Left colon (tissue), 2 donors: ENCODE data around the gene TBC1D5. TPM values are rescaled to one million over a fixed set of nuclear protein-coding genes. Genes with fewer than 3 reads are reported as not detected.
"Not testable (repeated sequence)": the region's sequence is repeated elsewhere in the genome, so short reads cannot be mapped to it uniquely, and the experiment has no call there.

Experiments used
- ATAC-seq: fragments of 200-7000 bp; cut with Tn5 transposase; one replicate; pipeline ENCODE4 v1.9.1; 2020; ENCODE audit warnings: mild to moderate bottlenecking, moderate library complexity
- DNase-seq, 2 donors: peaks; one replicate each; pipeline ENCODE4 v3.0.0-alpha.2; 2020
- intact Hi-C, 2 donors: fragments of 100-400 bp; cut with DNase I in 1 of 2; cut with micrococcal nuclease in 1 of 2; formaldehyde crosslinking; loops; one replicate each; pipeline versions ENCODE4 v1.11.2 to v1.14.0; 2022; cut with DNase I, micrococcal nuclease
- total RNA-seq, 2 donors: library from RNA; stranded (reverse); fragmentation: NEBNext Ultra II Directional; extraction: Animal tissue kit (Norgen Biotek cat#: 25700); gene quantifications; one replicate each; pipeline ENCODE4 v1.2.1, GENCODE V29; 2021
- donor health status: DM: no; HTN: no; CAD: no.
- donor health status: DM: yes; HTN: yes; CAD: no.

TBC1D5 gene
- total RNA-seq, 2 donors from 2014 or later = 32.4 to 34.7 TPM

DNA sequence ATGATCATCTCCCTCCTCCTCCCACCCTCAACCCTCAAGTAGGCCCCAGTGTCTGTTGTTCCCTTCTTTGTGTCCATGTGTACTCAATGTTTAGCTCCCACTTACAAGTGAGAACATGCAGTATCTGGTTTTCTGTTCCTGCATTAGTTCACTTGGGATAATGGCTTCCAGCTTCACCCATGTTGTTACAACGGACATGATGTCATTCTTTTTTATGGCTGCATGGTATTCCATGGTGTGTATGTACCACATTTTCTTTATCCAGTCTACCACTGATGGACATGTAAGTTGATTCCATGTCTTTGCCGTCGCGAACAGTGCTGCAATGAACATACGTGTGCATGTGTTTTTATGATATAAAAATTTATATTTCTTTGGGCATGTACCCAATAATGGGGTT lies 16.6 kb downstream of the TBC1D5 start:
- ATAC-seq, DNase-seq, intact Hi-C loops: not testable (repeated sequence)

DNA sequence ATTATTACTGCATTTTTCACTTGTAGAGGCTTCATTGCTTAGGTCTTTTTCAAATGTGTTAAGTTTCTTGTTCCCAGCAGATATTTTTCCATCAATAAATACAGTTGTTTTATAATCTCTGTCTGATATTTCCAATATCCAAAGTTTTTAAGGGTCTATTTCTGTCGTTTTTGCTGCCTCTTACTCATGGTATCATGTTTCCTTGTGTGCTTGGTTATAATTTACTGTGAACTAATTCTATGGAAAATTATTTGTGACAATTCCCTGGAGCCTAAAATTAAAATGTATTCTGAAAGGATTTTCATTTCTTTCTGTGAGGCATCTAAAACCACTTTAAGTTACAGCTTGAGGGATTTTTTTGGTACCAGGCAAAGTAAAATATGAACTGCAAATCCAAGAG lies 17.5 kb downstream of the TBC1D5 start:
- DNase-seq (no peak), ATAC-seq (no peak)
- intact Hi-C loops = no loop called here

DNA sequence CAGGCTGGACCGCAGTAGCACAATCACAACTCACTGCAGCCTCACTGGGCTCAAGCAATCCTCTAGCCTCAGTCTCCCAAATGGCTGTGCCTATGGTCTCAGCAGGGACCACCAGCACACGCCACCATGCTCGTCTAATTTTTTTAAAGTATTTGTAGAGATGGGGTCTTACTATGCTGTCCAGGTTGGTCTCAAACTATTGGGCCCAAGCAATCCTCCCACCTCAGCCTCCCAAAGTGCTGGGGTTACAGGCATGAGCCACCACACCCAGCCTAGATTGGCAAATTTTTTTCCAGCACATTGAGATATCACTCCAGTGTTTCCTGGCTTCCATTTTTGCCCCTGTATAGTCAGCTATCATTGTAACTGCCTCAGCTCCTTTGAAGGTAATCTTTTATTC lies 18.3 kb downstream of the TBC1D5 start:
- intact Hi-C loops = no loop called here
- no peak for DNase-seq
- ATAC-seq = no peak

DNA sequence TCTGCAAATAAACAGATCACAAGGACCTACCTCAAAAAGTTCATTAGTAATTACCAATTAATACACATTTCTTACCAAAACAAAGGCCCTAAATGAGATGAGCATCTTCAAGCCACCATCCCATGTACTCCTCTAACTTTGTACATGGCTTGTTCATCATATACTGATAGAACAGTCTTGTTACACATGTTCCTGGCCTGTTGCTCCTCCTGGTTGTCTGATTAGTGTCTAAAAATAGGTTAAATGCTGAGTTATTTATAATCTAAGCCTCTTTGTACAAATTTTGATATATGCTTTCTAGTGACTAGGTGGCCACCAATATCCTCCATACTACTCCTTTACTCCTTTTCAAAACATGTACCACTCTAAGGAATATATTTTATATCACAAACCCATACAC lies 25.0 kb downstream of the TBC1D5 start:
- intact Hi-C loops = no loop called here
- ATAC-seq (no peak), DNase-seq (no peak)

DNA sequence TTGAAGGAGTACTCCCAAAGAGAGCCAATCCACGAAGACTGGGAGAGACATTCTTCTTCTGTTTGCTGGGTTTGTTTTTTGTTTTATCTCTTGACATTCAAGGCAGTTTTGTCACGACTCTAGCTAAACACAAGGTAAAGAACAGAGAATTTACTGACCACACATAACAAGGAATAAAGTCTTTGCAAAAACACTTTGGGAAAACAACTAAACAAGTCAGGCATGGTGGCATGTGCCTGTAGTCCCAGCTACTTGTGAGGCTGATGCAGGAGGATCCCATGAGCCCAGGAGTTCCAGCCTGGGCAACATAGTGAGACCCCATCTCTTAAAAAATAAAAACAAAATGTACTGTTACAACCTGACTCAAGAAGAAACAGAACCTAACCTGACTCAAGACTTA lies 28.0 kb downstream of the TBC1D5 start:
- ATAC-seq (no peak), DNase-seq (no peak)
- intact Hi-C loops = no loop called here

DNA sequence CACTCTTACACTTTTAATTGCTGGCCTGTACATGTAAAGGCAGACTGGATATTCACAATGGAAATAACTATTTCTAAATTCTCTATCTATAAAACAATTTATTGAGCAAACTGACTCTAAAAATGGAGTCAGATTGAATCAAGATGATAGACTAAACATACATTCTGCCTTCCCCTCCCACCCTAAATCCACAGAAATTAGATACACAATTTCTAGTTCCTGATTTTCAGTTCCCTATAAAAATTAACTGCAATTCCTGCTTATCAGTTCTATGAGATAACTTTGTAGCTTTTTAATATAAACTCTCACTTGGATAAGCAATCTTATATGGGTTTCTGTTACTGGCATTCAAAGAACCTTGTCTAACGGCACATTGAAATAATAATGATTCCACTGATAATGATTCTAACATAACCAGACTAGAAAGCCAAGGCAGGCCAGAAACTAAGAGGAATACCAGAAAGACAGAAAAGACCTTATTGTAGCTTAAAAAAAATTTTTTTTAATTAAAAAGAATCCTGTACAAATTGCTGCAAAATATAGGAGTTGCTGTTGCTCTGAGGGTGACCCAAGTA lies 33.1 kb downstream of the TBC1D5 start:
- ATAC-seq = no peak
- no peak for DNase-seq
- intact Hi-C loops = no loop called here

DNA sequence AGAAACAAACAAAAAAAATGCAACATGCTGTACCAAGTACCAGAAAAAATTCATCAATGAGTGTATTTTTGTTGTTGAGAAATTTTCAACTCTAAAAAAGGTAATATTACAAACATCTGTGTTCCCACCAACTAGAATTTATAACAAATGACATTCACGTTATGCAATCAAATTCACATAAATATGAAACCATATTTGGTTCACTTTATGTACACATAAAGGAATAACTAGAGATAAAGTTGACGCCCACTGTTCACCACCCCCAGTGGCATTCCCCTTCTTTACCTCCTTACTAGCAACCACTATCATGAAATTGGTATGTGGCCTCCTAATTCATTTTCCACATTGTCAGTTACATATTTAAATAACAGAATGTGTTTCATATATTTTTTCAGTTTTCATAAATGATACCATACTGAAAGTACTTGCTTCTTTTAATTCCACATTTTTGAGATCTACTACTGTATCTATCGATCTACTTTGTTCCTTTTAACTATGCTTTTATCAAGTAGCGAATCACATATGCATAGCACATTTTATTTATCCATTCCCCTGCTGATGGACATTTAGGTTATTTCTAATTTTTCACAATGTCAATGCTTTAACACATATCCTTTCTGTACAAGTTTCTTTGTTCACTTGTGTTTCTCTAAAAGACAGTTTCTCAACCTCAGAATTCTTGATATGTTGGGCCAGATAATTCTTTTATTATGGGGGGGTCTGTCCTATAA lies 34.5 kb downstream of the TBC1D5 start:
- DNase-seq (no peak), ATAC-seq (no peak)
- intact Hi-C loops = no loop called here

DNA sequence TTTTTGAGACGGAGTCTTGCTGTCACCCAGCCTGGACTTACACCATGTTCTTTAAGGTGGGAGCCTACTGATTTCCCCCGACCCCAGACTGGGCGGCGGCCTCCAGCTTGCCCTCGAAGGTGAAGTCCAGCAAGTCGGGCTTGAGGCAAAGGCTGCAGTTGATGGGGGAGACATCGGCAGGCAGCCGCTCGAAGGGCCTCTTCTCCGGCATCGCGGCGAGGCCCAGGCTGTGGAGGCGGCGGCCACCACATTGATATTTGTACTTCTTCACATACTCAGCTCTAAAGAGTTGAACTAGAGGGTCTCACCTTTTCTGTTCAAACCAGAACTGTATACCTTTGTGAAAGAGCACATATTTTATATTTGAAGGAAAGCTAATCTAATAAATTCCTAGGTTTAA lies 36.4 kb downstream of the TBC1D5 start:
- ATAC-seq, DNase-seq, intact Hi-C loops: not testable (repeated sequence)

DNA sequence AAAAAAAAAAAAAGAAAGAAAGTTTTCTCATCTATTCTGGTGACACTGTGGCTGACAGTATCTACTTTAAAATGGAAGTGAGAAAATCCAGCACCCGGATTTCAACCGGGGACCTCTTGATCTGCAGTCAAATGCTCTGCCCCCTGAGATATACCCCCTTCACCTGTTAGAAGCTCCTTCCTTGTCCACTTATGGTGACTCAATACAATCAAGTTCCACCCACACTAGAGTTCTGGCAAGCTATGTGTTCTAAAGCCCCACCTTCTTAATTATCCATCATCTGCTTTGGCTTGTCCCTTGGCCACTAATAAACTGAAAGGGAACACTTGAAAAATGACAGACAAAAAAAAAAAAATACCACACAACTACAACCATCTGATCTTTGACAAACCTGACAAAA lies 42.6 kb downstream of the TBC1D5 start:
- intact Hi-C loops, DNase-seq: not testable (repeated sequence)
- ATAC-seq = peak; percentile 59

DNA sequence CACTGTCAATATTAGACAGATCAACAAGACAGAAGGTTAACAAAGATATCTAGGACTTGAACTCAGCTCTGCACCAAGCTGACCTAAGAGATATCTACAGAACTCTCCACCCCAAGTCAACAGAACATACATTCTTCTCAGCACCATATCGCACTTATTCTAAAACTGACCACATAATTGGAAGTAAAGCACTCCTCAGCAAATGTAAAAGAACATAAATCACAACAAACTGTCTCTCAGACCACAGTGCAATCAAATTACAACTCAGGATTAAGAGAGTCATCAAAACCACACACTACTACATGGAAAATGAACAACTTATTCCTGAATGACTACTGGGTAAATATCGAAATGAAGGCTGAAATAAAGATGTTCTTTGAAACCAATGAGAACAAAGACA lies 46.8 kb downstream of the TBC1D5 start:
- ATAC-seq, DNase-seq, intact Hi-C loops: not testable (repeated sequence)

DNA sequence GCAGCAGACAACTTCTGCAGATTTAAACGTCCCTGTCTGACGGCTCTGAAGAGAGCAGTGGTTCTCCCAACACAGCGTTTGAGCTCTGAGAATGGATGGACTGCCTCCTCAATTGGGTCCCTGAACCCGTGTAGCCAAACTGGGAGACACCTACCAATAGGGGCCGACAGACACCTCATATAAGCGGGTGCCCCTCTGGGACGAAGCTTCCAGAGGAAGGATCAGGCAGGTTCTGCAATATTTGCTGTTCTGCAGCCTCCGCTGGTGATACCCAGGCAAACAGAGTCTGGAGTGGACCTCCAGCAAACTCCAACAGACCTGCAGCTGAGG lies 48.8 kb downstream of the TBC1D5 start:
- ATAC-seq, intact Hi-C loops, DNase-seq: not testable (repeated sequence)

DNA sequence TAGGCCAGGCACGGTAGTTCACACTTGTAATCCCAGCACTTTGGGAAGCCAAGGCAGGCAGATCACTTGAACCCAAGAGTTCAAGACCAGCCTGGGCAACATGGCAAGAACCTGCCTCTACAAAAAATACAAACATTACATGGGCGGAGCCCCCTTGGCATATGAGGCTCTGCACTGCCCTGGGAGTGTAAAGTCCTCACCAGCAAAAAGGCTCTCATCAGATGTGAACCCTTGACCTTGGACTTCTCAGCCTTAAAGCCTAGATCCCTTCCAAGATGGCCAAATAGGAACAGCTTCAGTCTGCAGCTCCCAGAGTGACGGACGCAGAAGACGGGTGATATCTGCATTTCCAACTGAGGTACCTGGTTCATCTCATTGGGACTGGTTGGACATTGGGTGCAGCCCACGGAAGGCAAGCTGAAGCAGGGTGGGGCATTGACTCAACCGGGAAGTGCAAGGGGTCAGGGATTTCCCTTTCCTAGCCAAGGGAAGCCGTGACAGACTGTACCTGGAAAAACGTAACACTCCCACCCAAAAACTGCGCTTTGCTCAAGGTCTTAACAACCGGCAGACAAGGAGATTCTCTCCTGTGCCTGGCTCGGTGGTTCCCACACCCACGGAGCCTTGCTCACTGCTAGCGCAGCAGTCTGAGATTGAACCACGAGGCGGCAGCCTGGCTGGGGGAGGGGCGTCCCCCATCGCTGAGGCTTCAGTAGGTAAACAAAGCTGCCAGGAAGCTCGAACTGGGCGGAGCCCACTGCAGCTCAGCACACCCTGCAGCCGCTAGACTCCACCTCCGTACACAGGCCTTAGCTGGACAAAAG lies 49.4 kb downstream of the TBC1D5 start:
- intact Hi-C loops = not testable (repeated sequence)
- peak; percentile 51 for ATAC-seq
- peak in 1 of 2 donors; percentile 22 for DNase-seq

DNA sequence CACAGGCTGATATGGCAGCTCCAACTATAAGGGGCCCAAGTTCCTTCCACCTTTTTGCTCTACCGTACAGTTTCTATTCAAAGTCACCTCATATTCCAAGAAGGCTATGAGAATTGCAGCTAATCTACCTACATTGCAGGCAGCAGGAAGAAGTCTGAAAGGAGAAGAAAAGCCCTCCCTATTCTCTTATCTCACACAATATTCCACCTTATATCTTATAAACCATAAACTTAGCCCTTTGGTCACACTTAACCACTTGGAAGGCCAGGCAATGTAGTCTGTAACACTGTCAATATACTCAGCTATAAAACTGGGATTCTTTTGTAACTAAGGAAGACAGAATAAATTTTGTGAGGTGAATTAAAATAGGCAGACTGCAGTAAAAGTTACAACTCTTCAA lies 54.9 kb downstream of the TBC1D5 start:
- ATAC-seq = peak; percentile 100
- no peak for DNase-seq
- intact Hi-C loops = no loop called here

DNA sequence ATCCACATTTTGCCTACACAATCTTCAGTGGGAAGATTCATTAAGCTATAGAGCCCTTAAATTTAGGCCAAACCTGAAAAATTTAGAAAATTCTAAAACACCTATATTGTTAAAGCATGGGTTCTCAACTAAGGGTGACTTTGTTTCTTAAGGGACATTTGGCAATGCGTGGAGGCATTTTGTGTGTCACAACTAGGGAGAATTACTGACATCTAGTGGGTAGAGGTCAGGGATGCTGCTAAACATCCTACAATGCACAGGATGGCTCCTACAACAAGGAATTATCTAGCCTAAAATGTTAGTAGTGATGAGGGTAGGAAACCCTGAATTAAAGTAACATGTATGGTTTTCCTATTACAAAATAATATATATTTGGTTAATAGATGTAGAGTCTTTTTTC lies 55.8 kb downstream of the TBC1D5 start:
- DNase-seq = no peak
- peak; percentile 40 for ATAC-seq
- intact Hi-C loops = no loop called here

DNA sequence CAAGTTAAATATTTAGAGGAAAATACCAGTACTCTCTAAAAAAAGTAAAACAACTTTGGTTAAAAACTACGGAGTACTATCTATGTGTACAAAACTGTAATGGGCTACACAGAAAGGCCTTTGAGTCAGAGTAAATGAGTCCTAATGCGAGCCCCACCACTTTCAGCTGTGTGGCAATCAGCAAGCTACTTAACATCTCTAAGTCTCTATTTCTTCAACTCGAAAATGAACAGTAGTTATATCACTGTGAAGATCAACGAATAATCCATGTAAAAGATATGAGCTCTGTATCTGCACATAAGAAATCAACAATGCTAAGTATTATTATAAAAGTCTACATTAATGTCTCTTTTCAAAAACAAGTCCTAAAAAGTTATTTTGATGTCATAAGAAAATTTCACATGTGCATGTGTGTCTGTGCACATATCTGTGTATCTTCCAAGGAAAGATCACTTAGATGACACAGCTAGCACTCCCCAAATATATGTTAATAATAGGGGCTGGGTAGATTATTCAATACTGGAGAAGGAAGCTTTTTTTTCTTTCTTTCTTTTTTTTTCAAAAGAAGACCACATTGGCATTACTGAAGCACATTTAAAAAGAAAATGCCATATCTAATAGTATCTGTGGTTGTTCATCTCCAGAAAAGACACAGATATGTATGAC lies 58.8 kb downstream of the TBC1D5 start:
- intact Hi-C loops = no loop called here
- no peak for DNase-seq
- no peak for ATAC-seq

DNA sequence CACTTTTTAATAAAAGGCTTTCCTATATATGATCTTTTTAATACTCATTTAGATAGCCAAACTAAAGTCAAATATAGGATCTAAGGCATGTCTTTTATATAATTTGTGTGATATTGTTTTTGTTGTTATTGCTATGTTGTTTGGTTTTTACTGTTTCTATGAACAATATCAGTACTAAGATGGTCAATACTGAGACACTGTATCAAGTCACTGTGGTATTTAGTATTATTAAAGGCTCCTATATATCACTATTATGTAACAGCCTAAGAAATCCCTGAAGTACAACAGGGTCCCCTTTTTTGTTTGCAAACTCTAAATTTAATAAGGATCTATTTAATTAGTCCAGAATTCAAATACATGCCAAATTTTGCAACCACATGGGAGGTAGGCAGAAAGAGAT lies 61.9 kb downstream of the TBC1D5 start:
- ATAC-seq (no peak), DNase-seq (no peak)
- intact Hi-C loops = no loop called here

DNA sequence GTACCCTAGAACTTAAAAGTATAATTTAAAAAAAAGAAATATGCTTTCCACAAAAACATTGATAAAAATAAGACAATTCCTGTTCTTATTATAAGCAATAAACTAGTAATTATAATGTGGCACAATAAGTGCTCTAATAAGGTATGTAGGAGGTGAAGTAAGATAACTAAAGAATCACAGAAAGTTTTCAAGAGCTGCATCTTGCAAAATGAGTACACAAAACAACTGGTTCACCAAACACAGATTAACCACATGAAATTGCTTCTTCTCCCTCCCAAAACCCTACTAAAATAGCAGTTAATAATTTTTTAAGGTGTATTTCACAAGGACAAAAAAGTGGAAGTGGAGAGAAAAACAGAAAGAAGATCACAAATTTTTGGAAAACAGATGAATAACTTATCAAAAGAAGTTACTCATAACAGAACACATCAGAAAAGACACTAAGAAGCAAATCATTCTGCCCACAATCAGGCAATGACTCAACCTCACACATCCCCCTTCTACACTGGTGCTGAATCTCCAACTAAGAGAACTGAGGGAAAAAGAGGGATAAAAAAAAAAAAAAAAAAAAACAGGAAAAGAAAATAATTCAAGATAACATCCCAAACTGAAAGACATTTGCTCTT lies 64.2 kb downstream of the TBC1D5 start:
- ATAC-seq (no peak), DNase-seq (no peak)
- intact Hi-C loops = no loop called here

DNA sequence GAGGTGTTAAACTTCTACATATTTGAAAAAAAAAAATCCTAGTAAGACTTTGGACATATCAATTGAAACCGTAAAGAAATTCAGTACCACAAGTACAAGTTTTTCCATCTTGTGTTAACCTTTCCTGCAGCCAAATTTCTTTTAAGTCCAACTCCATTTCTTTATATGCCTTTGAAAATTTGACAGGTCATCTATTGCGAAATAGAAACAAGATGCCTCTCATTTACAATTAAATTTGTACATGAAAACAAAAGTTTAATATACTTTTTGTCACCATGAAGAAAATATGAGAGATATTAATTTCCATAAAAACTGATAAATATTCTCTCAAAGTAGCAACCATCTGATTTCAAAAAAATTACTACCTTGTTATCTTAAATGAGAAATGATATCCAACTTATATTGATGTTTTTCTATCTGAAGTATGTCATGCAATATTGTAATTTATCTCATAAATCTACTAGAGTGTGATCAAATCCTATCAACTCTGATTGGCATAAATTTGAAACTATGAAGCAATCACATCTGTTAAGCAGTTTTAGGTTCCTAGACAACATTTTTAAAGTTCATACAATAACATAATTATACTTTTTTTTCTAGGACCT lies 68.2 kb downstream of the TBC1D5 start:
- no peak for ATAC-seq
- DNase-seq = no peak
- intact Hi-C loops = no loop called here

DNA sequence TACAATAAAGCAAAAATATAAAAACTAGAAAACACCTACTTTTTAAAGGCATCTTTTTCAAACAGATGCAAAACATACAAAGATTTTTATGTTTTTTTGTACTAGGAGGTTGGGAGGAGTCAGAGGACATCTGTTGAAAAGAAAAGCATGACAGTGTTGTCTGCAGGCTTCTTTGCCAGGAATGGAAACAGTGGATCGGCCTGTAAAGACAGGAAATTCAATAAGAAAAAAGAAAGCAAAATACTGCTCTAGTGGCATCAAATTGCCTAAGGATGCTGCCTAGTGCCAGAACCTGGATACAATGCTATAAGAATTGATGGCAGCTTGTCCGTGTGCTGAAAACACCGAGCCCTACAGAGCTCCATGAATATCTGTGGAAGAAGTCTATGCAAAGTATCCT lies 69.9 kb downstream of the TBC1D5 start:
- DNase-seq = no peak
- ATAC-seq = no peak
- intact Hi-C loops = no loop called here
